Activated T-helper 1 cell treated with Interleukin-2 at 50 U/mL for 16 hours (primary cell): ENCODE measurements around the gene VANGL2.

Source experiments
- DNase-seq: peaks from one replicate; pipeline ENCODE4 v3.0.0-alpha.2; 2020; ENCODE audit warnings: low read depth

The VANGL2 gene

DNA sequence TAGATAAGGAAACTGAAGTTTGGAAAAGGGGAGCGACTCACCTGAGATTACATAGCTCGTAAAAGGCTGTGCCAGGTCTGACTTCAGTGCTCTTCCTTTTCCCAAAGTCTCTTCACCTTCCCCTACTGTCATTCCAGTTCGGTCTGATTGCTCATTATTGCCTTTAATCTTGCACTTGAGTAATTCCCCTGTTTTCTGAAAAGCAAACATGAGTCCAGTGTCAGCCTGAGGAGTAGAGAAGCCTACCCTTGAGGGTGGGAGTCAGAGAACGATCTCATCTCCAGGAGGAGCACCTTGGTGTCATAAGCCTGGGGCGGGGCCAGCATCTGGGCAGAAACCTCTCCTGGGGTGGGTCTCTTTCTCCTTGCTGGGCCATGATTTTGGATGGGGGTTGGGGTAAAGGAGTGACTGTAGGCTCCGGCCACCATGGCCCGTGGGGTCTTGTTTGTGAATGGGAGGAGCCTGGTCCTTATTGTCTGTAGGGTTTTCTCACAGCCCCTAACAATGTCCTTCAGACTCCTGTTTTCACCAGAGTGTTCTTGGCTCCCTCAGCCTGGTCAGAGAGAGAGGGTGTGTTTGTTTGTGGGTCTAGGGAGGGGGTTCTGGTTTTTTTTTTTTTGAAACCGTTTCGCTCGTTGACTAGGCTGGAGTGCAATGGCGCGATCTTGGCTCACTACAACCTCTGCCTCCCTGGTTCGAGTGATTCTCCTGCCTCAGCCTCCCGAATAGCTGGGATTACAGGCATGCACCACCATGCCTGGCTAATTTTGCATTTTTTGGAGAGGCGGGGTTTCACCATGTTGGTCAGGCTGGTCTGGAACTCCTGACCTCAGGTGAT lies 6.0 kb downstream of the VANGL2 start:
- DNase-seq, result no peak

DNA sequence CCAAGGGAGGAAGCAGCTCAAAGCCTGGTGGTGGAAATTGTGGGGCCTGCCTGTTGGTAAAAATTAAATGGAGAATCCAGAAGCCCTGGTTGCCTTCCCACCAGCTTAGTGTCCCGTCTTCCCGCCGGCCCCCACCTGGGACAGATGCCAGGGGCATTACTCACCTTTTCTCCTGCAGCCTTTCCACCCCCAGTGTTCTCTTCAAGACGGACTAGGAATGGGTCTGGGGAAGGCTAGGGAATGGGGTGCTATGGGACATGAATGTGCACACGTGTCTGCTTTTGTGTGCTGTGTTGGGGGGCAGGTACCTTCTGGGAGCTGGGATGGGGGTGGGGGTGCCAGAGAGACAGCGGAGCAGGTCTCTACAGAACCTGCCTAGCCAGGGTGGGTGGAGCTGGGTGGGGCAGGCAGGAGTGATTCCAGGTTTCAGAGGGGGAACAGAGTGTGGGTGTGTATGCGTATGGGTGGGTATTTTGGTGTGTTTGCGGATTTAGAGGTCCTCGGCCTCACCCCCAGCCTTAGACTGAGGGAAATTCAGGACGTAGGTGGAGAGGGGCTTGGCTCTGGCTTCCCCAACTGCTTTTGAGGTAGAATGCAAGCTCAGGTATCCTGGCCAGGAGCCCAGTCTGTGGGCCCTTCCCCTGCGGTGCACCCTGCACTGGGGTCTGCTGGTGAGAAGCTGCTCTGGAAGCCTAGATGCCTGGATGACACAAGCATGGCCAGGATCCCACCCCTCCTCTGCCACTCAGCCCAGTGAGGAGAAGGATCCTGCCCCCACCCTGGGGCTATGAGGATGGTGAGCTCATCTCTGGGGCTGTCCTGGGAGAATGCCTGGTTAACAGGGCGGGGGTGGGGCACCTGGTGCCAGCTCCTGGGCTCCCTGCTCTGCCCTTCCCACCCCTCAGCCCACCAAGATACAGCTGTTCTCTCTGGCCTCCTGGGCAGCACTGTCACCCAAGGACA lies 7.8 kb downstream of the VANGL2 start:
- DNase-seq, result no peak

DNA sequence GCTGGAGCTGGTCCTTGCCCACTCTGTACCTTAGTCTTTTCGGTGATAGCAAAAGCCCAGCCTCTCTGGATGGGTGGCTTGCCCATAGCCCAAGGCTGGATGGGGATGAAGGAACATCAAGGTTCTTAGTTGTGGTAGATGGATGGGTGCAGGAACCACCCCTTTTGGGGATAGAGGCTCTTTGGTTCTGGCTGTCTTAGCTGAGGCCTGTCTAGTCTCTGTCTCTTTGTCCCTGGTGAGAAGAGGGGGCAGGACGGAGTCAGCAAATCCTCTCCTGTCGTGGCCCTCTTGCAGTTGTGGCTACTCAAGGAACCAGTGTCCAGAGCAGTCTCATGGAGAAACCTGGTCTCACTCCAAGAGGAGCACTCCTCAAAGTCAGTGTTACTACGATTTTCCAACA lies 8.5 kb downstream of the VANGL2 start:
- no peak for DNase-seq

DNA sequence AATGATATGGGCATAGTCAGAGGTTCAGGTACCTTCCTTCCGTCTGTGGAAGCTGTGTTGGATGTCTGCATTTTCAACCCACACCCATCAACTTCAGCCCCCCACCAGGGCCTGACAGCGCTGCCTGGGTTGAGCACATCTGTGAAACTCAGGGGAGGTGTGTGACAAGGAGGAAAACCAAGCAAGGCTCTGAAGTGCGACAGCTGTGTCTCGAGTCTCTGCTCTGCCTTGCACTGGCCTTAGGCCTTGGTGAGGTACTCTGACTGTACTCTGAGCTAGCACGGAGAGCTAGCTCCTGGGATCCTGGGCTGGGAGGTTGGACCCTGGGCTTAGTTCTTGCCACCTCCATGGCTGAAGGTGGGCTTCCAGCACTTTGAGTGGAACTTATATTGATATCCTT lies 9.1 kb downstream of the VANGL2 start:
- DNase-seq, result no peak

DNA sequence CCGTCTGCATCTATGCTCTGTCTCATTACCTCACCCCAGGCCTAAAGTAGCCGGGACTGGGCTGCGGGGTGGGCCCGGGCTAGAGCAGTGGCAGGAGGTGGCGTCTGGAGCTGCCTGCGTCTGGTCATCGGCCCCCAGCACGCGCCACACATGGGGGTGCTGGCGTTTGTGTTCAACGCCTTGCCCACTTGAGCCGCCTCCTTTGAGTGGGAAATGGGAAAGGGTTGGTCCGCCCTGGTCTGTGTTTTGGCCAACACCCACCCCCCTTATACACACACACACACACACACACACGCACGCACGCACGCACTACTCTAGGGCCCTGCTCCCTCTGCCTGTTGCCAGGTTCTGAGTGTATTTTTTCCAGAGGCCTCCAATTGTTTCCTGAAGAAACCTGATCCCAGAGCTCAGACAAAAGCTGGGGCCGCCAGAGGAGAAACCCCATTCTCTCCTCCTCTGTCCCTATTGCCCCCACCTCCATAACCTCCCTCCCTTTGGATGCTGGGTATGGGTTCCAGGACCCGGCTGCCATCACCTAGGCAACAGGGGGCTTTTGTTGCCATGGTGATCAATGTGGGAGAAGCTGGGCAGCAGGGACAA lies 10.1 kb downstream of the VANGL2 start:
- no peak for DNase-seq

DNA sequence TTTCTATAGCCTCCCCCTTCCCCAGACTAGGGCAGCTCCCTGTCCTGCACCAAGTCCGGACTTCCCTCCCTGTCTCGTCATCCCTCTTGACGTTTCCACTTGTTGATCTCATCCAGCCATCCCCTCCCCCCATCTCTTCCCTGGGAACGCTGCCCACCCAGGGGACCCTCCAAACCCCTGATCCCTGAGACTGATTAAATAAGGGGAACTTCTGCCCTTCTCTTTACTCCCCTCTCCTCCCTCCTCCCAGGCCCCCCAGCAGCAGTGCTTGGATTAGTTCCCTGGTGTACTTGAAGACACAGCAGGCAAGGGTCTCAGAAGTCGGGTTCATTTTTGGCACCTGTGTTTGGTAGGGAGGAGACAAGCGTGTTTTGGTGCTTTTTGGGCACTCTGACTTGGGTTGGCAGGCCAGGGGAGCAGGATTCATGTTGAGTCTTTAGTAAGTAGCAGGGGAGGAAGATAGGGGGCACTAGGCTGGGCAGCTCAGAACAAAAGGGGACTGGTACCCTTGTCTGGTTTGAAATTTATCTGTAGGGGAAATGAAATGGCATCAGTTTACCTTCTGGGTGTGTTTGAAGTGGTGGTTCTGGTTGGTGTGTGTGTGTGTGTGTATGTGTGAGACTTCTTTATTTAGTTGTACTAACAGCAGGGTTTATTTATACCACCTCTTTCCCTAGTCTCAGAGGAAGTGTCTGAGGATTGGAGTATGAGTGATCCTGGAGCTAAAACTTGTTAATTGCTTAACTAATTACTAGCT lies 11.1 kb downstream of the VANGL2 start:
- no peak for DNase-seq

DNA sequence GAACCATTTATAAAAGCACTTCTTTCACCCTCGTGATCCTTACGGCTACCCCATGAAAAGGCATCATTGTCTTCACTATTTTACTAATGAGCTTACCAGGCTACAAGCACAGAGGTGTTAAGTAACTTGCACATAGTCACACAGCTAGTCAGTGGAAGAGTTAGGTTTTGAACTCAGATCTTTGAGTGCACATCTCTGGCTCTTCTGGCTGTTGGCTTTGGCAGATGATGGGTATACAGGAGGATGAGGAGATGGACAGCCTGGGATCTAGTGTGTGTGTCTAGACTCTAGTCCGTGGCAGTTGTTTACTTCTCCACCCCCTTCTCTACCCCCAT lies 11.6 kb downstream of the VANGL2 start:
- no peak for DNase-seq

DNA sequence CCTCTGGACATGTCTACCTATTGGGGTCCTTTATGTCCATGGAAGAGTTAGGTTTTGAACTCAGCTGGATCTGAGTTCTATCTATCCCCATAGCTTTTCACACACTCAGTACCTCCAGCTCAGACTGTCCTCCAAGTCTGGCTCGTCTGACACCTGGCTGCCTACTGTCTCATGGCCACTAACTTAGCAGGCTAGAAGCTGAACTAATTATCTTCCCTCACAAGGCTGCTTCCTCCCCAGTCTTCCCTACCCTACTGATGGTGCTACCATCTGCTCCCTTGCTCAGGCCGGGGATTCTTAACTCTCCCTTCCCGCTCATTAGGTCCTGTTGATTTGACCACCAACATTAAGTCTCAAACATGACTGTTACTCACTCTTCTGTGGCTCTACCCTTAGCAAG lies 13.4 kb downstream of the VANGL2 start:
- DNase-seq, result no peak

DNA sequence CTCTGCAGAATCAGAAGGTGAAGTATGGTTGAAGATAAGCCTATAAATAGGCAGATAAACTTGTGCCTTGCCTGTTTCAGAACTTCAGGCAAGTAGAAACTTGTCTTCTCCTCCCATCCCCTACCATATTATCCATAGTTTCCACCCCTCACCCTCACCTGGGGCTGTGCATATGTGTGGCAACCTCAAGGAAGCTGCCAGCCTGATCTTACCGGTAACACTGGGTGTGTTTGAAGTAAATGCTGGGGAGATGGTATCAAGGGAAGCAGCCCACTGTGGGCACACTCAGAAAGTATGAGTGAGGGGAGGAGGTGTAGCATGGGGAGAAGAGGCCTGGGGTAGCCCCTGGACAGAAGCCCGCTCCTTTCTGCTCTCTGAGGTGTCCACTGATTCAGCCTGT lies 14.5 kb downstream of the VANGL2 start:
- no peak for DNase-seq

DNA sequence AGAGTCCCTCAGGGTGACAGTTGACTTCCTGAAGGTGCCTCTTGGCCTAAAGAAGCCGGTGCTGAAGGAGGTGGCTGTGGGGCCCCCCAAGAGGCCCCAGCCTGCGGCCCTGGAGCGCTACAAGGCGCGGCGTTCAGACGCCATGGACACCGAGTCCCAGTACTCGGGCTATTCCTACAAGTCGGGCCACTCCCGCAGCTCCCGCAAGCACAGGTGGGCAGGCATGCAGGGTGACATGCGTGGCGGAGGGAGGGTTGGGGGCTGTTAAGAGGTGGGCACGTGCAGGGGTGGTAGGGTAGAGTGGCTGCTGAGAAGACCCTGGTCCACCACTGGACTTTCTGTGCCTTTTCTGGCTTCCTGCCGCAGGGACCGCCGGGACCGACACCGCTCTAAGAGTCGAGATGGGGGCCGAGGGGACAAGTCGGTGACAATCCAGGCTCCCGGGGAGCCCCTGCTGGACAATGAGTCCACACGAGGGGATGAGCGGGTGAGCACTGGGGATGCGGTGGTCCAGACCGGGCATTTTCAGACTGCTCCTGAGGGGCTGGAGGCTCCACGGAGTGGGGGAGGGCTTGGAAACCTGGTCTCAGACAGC lies 15.4 kb downstream of the VANGL2 start:
- DNase-seq, result no peak

DNA sequence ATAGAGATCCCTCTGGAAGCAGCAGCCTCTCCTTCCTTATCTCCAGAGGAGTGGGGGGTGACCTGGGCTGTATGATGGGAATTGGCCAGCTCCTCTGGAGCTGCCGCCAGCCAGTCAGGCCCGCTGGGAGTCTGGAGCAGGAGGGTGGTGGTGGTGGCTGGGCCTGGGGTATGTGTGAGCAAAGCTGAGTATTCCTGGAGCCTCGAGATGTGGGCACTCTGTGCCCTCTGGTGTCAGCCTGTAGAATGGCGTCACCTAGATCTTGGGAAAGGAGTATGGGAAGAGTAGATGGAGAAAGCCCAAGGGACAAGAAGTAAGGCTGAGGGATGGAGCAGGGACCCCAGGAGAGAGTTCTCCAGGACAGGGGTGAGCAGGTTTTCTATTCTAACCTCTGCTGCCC lies 16.0 kb downstream of the VANGL2 start:
- no peak for DNase-seq

DNA sequence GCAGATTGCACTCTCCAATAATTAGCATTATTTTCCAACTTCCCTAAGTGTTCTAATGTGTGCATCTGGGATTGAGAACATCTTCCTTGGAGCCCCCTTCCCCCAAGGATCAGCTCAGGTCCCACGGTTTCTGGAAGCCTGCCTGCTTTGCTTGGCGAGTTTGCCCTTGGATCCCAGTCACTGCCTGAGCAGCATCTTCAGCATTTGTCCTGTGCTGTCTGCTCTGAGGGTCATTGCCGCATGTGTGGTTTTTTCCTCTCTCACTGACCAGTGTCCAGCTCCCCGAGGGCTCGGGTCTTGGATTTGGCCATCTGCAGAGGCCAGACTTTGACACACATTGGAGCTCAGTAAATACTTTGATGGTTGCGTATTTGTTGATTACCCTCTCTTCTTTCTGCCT lies 18.1 kb downstream of the VANGL2 start:
- no peak for DNase-seq

DNA sequence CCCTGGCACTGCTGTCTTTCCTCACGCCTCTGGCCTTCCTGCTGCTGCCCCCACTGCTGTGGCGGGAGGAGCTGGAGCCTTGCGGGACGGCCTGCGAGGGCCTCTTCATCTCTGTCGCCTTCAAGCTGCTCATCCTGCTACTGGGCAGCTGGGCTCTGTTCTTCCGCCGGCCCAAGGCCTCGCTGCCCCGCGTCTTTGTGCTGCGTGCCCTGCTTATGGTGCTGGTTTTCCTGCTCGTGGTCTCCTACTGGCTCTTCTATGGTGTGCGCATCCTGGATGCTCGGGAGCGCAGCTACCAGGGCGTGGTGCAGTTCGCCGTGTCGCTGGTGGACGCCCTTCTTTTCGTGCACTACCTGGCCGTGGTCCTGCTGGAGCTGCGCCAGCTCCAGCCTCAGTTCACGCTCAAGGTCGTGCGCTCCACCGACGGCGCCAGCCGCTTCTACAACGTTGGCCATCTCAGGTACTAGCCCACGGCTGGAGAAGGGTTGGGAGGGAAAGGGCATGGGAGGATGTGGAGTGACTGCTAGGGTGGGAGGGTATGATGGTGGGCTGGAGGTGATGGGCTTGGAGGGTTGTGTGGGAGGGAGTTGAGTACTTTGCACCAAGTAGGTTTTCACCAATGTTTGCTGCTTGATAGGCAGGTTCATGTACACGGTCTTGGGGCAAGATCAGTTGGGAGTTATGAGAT lies 18.9 kb downstream of the VANGL2 start:
- no peak for DNase-seq

DNA sequence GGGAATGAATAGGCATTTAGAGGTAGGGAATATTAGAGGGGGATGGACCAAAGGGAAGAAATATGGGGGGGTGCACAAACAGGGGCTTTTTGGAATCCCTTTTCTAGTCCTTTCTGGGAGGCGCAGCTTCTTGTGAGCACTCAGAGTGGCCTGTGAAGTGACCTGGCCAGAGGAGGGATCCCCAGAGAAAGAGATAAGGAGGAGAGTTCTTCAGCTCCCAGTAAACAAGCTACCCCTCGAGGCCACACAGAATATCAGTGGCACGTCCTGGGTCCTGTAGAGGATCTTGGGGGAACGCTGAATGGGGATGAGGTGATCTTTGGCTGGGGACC lies 19.4 kb downstream of the VANGL2 start:
- DNase-seq, result no peak

DNA sequence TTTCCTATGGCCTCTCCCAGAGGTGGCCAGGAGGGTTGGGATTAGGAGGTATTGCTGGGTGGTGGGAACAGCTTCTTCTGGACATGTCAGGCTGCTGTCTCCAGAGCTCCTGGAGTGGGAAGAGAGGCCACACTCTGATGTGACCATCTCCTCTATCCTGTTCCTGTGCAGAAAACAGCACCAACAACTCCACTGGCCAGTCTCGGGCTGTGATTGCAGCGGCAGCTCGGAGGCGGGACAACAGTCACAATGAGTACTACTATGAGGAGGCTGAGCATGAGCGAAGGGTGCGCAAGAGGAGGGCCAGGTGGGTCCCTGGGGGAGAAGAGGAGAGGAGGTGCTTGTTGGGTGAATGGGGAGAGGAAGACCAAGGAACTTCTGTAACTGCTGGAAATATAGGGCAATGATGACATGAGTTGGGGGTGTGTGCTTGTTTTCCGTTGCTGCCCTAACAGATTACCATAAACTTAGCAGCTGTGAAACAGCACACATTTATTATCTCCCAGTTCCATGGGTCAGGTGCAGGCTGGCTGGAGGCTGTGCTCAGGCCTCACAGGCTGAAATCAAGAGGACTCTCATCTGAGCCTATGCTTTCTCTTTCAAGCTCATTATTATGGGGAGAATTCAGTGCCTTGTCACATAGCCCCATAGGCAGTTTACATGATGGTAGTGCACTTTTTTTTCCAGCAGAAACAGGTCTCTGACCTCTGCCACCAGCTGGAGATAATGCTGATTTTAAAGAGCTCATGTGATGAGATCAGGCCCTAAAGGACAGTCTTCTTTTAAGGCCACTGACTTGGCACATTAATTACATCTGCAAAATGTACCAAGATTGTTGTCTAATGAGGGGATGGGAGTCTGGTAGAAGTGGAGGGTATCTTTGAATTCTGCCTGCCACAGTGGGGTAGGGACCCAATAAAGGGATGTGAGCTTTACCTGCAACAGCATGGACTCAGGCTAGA lies 20.8 kb downstream of the VANGL2 start:
- DNase-seq, result no peak

DNA sequence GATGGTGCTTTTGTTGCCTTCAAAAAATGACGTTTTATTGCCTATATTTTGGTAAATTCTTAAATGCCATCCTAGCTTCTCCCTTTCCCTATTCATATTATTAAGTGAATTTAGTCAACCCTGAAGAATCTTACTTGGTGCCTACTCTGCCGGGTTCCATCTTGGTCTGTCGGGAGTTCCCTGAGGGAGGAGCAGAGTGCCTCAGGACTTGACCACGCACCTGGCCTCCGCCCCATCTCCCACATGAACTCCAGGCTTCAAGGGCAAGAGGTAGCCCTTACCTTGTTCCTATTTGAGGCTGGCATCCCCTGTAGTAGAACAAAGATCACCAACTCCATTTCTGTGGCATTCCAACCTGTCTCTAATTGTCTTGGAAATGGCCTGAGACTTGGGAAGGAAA lies 21.5 kb downstream of the VANGL2 start:
- DNase-seq, result no peak

DNA sequence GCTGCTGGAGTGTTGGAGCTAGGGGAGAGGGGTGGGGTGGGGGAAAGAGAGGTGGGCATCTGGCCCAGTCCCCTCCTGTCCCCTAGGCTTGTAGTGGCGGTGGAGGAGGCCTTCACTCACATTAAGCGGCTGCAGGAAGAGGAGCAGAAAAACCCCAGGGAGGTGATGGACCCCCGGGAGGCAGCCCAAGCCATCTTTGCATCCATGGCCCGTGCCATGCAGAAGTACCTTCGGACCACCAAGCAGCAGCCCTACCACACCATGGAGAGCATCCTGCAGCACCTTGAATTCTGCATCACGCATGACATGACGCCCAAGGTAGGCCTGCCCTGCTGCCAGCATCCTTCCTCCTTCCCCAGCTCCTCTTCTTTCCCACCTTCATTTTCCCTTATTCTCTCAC lies 23.6 kb downstream of the VANGL2 start:
- no peak for DNase-seq

DNA sequence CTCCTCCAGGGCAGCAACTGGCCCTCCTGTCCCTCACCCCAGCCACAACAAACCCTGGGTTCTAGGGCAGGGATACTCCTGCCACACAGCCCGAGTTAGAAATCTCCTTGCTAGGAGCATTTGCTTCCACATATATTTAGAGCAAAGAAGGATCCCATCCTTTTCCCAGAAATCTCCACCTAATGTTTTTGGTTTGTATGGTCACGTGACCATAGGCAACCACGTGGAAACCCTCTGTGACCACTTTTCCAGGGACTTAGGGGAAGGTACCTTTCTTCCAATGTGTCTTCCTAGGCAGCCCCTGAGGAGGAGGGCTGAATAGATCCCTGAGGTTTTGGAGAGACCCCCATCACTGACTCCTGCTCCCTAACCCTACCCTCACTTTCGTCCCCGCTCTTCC lies 25.5 kb downstream of the VANGL2 start:
- no peak for DNase-seq

DNA sequence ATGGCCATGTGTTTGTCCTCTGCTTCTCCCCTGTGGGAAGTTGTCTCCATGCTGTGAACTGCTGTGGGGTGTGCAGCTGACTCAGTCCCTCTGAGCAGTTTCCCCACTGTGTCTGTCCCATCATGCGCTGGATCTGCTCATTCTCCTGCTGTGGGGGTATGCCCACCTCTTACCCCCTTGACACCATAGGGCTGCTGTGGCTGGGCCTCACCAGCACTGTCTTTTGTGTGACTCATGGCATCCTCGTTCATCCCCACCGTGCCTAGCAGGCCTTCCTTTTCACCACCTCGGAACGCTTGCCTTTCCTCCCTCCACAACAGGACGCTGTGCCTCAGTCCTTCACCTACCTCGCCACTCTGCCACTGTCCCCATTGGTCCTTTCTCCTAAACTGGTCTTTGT lies 27.3 kb downstream of the VANGL2 start:
- DNase-seq, result no peak

DNA sequence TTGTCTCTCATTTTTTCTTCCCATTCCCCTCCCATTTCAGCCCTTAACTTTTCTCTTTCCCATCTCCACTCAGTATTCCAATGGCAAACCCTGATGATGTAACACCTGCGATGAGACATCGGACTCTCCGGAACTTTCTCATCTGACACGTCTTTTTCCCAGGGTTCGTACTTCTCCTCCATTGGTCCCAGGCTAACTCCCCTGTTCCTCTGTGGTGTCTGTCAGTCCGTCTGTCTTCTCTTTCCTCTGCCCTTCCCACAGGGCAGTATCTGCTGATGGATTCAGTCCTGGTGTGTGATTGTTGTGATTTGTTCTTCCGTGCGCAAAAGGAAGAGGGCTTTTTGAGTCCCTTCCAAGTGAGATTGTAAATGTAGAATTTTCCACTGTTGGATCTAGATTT lies 27.7 kb downstream of the VANGL2 start:
- DNase-seq, result no peak
